ENCODE measurements around the gene FRMD8.

FRMD8 gene

DNA sequence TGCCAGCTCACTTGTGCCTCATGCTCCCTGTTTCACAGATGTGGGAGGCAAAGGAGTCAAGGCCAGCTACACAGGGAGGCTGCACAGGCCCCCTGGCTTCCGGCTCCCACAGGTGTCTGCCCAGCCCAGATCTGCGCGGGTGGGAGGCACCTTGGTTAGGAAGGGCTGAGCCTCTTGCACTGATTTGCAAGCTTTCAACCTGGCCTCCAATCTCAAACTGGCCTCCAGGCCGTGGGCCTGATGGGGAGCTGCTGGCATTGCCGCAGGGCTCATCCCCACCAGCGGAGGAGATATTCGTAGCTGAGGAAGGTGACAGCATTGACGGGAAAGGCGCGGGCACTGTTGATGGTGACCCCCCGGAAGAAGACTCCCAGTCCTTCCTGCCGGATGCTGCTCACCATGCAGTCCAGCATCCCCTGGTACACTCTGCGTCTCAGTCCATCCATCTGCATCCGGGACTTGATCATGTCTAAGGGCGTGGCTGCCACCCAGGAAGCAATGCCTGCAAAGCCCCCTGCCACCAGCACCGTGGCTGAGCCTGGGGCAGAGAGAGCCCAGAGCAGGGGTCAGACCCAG, 10.2 kb upstream of the FRMD8 start:
- DNase-seq (ENCODE audit: low spot score) = no peak

DNA sequence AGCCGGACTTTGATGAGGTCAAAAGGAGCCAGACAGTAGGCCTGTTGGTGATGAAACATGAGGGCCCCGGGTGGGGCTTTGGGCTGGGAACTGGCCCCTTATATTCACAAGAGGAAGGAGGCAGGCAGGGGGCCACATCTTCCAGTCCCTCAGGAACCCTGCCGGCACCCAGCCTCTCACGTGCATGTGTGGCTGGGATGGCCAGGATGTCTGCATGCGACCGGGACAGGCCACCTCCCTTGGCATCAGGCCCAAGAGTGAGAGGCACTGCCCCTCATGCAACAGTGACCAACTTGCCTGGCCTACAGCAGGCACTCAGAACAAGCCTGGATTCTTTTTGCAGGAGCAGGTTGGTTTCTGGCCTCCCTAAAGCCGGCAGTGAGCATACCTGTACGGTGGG, 9.4 kb upstream of the FRMD8 start:
- no peak for DNase-seq (ENCODE audit: low spot score)

DNA sequence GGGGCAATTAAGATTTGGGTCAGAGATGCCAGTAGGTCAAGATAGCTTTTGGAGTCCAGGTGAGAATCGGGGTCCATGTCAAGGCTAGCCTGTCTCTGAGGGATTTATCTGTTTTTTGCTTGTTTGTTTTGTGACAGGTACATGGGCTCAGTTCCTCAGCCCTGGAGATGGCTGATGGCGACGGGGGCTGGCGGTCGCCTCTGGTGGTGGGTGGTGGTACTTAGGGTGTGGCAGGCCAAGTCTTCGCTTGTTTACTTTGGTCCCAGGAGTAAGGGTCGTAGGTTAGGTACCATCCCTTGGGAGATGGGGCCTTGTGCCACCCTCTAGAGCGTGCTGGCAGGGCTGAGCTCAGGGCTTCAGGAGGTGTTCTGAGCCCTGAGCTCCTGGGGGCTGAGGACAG, 8.7 kb upstream of the FRMD8 start:
- no peak for DNase-seq (ENCODE audit: low spot score)

DNA sequence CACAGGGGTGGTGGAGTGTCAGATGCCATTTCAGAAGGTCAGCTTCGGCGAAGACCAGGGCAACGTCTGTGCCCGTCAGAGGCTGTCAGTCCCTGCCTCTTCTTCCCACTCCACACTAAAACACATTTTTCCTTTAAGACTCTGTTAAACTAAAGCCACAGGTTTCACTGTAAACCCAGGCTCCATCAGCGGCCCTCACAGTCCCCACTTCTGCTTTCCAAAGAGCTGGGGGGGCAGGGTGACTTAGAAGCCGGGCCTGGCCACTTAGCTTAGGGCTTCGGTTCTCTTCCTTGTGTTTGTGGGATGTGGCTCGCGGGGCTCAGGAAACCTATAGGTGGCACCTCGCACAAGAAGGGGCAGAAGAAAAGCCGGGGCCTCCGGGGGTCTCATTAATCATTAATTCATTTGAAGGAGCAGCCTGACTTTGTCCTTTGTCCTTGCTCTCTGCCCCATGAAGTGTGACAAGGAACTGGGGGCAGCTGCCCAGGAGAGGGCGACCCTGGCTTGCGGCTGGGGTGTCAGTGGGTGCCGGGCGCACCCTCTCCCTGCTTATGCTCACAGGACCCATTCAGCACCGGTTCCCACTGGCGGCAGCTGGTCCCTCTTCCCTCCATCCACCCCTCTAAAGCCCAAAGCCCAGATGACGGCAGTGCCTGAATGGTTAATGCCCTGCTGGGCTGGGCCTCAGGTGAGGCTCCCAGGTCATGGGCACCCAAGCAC, 8.1 kb upstream of the FRMD8 start:
- no peak for DNase-seq (ENCODE audit: low spot score)

DNA sequence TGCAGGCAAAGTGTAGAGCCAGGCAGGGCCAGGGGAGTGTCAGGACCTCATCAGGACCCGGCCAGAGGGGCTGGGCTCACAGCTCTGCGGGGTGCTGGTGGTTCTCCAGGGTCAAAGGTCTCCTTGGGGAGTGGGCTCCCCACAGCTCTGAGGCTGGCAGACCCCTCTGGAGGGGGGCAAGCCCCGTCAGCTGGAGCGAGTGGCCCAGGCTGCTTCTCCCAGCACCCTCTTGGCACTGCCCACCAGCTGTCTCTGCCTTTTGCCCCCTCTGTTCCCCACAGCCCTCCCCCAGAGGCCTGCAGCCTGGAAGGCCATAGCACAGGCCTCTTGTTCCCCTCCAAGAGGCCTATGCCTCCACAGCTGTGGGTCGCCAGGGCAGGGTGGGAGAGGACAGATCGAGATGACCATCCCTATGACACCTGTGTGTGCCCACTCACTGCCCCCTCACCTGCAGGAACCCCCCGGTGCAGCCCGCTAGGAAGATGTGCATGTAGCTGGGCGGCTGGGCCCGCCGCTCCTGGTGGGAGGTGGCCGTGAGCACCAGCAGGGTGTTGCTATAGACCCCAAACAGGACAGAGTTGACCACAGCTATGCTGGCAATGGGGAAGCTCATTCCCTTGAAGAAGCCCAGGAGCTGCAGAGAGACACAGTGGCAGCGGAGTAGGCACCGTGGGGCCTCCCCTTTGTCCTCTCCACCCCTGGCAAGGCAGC, 7.4 kb upstream of the FRMD8 start:
- no peak for DNase-seq (ENCODE audit: low spot score)

DNA sequence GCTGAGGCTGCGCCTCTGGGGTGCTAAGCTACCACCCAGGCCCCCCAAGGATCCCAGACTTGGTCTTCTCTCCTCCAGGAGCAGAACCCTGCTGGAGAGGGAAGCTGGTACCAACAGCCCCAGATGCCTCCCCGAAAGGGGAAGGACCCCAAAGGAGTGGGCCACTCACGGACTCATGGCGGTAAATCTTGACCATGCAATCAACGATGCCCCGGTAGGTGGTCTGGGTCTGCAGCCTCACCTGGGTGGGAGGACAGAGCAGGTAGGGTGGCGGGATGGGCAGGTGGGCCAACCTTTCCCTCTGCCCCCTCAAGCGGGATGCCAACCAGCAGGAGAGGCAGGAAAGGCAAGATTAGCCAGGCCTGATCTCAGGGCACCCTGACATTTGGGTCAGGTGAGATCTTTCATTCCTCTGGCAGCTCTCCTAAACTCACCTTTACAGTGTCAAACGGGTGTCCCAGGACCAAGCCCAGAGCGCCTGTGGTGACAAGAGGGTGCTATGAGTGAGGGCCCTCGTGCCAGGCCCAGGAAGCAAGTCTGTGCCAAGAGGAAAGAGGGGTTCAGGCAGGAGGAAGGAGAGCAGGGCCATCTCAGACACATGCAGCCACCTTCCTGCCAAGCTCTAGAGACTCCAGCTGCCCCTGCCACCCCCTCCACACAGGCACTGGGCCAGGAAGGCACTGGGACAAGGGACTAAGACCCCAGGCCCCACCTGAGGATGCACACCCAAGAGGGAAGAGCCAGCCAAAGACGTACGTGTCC, 6.6 kb upstream of the FRMD8 start:
- DNase-seq (ENCODE audit: low spot score) = no peak

DNA sequence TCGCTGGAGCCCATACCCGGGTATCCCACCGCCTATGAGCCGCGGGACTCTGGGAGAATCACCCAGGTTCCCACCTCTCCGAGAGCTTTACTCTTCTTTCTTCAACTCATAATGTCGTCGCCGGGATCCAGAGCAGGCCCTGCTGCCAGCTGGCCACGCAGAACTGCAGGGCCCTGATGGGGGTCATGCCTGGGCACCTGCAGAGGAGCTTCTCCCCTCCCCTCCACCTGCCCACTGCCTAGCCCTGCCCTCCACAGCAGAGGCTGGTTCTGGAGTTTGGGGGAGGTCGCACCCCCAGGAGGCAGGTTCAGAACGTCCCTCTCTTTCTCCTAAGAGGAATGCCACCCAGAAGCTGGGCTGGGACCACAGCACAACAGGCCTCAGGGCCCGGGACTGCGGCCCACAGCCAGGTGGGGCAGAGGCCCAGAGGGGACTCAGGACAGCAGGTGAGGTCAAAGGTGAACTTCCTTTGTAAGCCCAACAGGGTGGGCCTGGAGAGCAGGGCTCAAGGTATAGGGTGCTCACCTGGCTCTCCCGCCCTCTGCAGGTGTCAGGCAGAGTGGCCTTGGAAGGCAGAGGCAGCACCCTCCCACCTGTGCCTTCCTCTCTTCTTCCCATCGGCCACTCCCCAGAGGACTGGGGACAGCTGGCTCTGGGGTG, 5.8 kb upstream of the FRMD8 start:
- DNase-seq (ENCODE audit: low spot score) = no peak

DNA sequence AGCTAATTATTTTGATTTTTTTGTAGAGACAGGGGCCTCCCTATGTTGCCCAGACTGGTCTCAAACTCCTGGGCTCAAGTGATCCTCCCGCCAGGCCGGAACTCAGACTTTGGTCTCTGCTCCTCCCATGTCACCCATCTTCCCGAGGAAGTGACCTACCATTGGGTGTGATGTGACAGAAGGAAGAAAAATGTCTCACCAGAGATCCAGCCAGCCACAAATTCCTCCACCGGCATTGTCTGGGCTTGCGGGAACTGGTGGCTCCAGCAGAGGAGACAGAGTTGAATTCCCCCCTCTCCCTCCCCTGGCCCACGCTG, 4.8 kb upstream of the FRMD8 start:
- peak; percentile 52 for DNase-seq (ENCODE audit: low spot score)

DNA sequence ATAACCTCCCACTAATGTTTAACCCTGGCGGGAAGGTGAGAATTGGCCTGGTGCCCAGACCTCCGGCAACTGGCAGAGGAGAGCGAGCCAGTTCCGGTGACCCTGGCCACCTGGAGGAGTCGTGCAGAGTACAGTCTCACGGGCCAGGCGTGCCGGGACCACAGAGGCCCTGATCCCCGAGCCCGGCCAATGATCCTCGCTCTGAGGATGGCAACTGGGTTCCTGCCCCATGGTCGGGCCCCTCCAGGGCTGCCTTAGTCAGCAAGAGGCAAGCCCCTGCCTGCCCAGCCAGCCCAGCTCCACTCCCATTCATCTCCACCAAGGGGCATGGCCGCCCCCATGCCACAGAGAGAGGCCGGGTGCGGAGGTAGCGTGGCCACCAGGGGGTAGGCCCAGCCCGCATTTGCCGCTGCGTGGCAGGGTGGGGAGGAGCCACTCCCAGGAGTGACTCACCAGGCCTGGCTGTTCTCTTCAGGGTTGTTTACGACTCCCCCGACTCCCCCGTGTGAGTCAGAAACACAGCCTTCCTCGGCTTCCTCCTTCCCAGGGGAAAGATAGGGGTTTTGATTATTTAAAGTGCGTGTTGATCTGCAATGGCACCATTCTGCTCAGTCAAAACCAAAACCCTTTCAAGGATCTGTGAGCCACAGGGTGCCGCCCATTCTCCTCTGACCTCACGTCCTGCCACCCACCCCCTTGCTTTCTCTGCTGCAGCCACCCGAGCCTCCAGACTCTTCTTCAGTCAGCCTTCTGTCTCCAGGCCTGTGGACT, 4.2 kb upstream of the FRMD8 start, which contains the start of gene SLC25A45:
TSS of gene SLC25A45 (minus strand) at position 614 of the 771 bp plus-strand sequence. CDS start 695 bp downstream, outside the sequence.
- DNase-seq (ENCODE audit: low spot score) = peak; percentile 78

DNA sequence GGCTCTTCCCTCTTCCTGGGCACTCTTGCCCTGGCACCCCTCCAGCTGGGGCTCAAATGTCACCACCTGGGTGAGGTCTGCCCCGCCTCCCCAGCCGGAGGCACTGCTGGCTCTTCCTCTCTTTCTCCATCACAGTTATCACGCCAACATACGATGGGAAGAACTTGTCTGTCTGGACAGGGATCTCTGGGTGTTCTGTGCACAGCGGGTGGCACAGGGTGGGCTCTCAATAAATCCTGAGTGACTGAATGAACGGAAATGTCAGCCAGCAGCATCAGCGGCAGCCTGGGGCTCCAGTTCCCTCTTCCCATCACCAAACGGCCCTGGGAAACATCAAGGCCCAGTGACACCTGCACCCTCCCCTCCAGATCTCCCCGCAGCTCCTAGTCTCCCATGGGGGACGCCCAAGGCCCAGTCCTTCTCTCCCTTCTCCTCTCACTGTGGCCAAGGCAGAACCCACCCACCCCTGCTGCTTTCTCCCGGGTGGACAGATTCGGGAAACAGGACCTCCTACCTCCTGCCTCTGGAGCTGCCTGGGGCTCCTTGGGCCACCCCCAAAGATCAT, 3.6 kb upstream of the FRMD8 start:
- DNase-seq (ENCODE audit: low spot score) = no peak

DNA sequence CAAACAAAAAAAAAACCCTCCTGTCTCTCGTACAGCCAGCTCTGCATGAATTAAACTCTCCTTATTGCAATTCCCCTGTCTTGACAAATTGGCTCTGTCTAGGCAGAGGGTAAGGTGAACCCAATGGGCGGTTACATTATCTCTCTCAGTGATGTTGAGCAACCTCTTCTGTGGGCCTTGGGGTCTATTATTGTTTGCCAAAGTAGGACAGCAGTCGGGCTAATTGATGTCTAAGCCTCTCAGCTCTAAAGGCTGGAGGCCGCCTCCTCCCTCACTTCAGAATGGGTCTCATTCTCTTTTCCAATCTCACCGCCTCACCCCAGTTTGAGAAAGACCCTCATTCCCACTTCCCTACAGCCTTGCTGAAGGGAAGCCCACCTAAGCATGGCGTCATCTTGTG, 2.7 kb upstream of the FRMD8 start:
- DNase-seq (ENCODE audit: low spot score) = no peak

DNA sequence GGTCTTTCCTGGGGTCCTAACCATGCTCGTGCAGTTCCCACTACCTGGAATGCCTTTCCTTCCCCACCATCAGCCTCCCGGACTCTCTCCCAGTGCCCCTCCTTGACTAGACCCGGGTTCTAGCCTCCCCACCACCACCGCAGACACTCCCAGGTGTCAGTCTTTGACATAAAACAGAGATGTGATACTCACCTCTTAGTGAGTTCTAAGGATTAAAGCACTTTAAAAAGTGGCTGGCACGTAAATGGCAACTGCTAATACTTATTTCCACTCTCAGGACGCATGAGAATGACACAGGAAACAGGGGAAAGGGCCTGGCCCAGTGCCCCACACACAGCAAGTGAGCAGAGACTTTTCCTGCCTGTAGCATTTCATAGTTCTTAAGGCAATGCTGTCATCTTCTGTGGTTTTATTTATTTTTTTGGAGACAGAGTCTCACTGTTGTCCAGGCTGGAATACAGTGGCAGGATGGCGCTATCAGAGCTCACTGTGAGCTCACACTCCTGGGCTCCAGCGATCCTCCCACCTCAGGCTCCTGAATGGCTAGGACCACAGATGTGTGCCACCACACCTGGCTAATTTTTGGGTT, 2.0 kb upstream of the FRMD8 start:
- DNase-seq (ENCODE audit: low spot score) = no peak

DNA sequence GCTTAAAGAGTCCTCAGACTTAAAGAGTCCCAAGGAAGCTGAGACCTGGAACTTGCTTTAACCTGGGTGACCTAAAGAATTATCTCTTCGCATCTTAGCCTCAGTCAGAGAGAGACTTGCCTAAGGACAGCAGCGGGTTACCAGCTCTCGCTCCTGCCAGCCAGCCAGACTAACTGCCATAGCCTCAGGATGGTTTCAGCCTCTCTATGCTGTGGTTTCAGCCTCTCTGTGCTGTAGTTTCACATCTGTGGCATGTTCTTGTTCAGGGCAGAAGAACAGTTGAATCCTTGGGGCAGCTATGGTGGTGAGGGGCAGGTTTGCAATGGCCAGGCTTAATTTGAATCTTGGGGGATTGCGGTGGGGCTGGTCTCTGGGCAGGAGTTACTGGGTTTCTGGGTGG, 2.3 kb downstream of the FRMD8 start:
- DNase-seq (ENCODE audit: low spot score) = no peak

DNA sequence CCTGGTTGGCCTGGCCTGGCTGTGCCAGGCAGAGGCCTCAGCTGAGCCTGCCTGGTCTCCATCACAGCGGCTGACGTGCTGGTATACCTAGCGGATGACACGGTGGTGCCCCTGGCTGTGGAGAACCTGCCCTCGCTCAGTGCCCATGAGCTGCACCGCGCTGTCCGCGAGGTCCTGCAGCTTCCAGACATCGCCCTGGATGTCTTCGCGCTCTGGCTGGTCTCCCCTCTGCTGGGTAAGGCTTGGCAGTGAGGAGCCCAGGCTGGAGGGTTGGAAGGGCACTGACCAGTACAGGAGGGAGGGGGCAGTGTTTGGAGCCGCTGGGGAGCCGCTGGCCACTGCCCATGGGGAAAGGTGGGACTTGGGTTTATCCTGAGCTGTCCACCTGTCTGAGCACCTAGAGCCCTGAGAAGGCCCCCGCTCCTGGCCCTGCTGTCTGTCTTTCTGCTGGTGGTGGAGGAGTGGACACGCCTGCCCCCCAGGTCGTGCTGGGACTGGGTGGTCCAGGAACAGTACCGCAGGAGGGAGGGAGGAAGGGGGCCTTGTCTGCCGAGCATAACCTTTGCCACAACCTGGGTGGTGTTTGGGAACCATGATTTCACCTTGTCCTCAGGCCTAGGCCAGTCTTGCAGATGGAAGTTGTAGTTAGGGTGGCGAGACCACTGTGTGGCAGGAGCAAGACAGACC, 3.0 kb downstream of the FRMD8 start:
- DNase-seq (ENCODE audit: low spot score) = no peak

DNA sequence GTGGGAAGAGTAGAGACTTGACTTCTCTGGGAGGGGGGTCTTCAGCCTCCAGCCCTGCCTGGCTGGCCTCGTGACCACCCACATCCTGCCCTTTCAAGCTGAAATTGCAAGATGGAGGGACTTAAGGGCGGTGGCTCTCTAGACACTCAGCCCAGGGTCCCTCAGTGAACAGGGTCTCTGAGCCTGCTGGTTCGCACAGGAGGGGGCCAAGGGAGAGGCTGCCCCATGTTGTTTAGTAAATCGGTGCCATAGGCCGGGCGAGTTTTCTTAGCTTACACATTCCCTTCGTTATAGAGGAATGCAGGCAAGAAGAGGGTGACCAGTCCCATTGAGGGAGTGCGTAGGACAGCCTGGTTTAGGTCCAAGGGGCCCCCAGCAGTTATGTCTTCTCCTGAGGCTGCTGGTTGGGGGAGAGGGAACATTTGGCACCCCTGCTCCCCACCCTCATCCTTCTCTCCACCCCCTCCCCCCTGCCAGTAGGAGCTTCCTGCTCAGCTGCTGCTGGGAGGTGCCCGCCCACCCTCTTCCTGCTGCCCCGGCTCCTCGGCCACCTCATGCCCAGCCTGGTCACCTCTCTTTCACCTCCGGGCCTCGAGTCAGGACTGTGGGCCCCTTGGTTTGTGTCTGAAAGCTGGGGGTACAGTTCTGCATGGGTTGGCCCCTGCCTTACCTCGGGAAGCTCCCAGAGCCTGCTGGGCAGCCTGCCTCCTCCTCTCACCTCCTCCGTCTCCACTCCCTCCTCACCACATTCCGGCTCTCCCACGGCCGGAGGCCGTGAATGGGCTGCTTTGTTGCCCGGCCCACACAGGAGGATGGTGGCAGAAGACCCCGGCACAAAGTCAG, 3.9 kb downstream of the FRMD8 start:
- no peak for DNase-seq (ENCODE audit: low spot score)

DNA sequence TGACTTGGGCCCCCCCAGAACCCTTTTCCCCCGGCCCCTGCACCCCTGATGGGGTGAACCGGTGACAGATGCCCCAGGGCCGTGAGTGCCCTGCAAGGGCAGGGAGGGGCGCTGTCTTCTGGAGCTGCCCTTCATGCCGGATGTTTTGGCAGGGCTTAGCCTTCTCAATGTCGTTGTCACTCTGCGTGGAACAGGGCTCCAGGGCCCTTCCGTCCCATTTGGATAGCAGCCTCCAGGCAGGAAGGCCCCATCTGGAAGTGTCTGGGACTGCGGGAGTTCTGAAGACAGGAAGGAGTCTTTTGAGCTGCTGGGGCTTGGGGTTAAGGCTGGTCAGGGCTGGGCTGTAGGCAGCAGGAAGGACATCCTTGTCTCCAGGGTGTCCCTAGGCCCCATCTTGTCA, 4.6 kb downstream of the FRMD8 start:
- DNase-seq (ENCODE audit: low spot score) = no peak

DNA sequence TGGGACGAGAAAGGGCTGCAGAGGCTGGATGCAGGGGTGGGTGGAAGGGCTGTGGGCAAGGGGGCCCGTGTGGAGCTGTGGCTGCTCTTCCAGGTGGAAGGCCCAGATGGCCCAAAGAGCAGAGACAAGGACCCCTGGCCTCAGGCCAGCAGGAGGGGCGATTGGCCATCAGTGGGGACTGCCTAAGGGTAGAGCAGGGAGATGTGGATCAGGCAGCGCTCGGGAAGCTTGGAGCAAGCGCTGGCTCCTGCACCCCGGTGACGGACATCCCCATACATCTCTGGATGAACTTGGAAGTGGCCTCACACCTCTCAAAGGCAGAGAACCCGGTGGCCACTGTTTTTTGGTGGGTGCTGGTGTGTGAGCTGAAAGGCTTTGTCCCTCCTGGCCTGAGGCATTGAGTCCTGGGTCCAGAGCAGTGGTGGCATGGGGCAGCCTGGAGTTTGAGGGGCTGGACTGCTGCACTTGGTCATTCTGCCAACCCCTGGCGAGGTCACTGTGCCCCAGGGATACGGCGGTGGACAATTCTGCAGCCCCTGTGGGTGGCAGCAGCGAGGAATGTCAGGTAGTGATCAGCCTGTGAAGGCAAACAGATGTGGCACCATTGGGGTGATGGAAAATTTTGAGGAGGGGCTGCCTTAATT, 5.9 kb downstream of the FRMD8 start:
- DNase-seq (ENCODE audit: low spot score) = no peak

DNA sequence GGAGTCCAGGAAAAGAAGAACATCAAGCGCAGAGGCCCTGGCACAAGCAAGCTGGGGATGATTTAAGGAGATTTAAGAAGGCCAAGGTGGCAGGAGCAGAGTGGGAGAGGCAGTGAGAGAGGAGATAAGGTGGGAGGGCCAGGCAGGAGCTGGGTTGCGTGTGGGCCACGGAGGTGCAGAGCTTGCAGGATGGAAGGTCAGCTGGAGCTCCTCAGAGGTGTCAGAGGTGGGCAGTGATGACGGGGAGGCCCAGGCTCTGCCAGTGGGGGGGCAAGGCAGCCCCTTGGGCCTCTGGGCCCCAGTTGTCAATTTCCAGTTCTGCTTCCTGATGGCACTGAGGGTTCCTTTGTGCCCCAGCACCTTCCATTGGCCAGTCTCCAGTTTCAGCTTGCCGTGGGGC, 6.5 kb downstream of the FRMD8 start:
- no peak for DNase-seq (ENCODE audit: low spot score)
